Subcutaneous adipose tissue (tissue), 4 donors: Measurements from ENCODE around the gene SLC23A1. TPM values are rescaled to one million over a fixed set of nuclear protein-coding genes. Genes with fewer than 3 reads are reported as not detected.

Experiments
- CTCF ChIP-seq: fragments of 450-650 bp; IDR thresholded peaks from one replicate; pipeline ENCODE4 v1.5.1; 2016; ENCODE audit warnings: low read depth, mild to moderate bottlenecking, control low read depth, antibody characterized with exemption, moderate library complexity
- total RNA-seq, 4 donors: library from RNA; depleted of rRNA; stranded (reverse); fragments of >200 nt; gene quantifications; one replicate each; pipeline ENCODE4 v1.1.0, GENCODE V29; 2016

The SLC23A1 gene
- total RNA-seq, 4 donors from 2014 or later, result not detected

- no peak for TF ChIP-seq CTCF
Observed at GRCh38 chr5:139379626-139380449, 3.3 kb downstream of the SLC23A1 start.

GRCh38 chr5:139378941-139379361, 4.1 kb downstream of the SLC23A1 start:
- TF ChIP-seq CTCF, result no peak

- TF ChIP-seq CTCF, result no peak
Observed at GRCh38 chr5:139378101-139378825, 4.8 kb downstream of the SLC23A1 start.

GRCh38 chr5:139377226-139377625, 5.9 kb downstream of the SLC23A1 start:
- no peak for TF ChIP-seq CTCF

- no peak for TF ChIP-seq CTCF
Observed at GRCh38 chr5:139376364-139376763, 6.7 kb downstream of the SLC23A1 start.

- no peak for TF ChIP-seq CTCF
Observed at GRCh38 chr5:139374909-139375308, 8.2 kb downstream of the SLC23A1 start.
